GM19035 (cell line): ENCODE data around the gene ARF1.

ENCODE experiments used
- ATAC-seq: cut with Tn5 transposase; IDR thresholded peaks from one replicate; pipeline ENCODE4 v1.9.1; 2021; ENCODE audit not compliant: unreplicated experiment

The ARF1 gene

DNA sequence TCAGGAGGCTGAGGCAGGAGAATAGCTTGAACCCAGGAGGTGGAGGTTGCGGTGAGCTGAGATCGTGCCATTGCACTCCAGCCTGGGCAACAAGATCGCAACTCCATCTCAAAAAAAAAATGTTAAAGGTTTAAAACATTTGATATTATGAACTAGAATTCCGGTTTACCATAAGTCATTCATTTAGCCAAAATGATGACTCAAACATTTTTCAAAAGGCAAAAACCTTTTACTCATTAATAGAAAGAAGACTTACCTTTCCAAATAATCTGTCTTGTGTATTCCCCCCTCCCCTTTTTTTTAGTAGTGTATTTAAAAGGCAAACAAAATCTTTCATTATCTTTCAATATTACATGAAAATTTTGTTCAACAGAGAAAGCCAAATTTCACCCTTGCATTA lies 34.8 kb downstream of the ARF1 start:
- ATAC-seq, result no peak

DNA sequence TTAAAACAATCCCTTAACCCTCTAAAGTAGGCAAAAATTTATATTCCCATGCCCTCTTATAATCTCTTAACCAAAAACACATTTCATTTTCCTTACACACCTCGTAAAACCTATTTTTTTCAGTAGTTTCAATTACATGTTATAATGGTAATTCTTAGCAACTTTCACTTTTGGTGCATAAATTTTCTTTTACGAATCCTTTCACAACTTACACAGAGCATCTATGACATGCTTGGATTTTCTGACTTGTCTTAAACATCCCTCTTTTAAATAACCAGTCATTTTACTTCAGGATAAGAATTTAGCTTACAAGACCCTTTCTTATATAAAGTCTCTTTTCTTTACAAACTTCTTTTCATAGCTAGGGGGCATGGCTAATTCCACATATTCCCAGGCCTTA lies 35.5 kb downstream of the ARF1 start:
- no peak for ATAC-seq

DNA sequence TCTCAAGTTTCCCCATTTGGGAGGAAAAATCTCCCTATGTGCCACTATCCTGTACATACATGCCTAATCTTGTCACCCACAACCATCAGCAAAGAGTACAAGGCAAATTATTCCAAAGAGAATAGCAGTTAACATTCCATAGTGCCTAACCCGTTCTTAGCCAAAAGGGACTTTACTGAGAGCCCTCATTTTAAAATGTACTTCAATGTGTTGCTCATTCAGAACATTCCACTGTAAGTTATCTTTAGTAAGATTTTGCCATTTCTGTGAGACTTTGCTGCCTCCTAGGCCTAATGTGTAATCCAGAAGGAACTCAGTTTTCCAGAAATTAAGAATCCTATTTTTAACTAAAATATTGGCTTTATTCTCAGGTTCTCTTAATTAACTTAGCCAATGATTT lies 37.8 kb downstream of the ARF1 start:
- ATAC-seq, result no peak

DNA sequence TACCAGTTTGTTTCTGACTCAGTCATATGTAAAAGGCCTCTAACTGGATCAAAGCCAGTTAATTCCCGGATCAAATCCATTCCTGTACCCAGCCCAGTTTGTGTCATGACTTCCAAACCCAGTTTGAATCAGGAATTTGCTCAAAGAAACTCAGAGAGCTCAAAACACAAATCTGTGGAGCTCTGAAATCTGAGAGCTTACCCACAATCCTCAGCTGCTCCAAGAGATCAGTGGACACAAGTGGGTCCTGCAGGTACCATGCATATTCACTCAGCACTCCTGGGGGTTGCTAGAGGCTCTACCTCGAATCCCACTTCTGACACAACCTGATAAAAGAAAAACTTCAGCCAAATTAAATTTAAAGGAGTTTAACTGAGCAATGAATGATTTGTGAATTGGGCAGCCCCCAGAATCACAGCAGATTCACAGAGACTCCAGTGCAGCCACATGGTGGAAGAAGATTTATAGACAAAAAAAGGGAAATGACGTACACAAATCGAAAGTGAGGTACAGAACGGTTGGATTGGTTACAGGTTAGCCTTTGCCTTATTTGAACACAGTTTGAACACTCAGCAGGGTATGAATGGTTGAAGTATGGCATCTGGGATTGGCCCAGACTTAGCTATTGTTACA lies 38.5 kb downstream of the ARF1 start:
- no peak for ATAC-seq

DNA sequence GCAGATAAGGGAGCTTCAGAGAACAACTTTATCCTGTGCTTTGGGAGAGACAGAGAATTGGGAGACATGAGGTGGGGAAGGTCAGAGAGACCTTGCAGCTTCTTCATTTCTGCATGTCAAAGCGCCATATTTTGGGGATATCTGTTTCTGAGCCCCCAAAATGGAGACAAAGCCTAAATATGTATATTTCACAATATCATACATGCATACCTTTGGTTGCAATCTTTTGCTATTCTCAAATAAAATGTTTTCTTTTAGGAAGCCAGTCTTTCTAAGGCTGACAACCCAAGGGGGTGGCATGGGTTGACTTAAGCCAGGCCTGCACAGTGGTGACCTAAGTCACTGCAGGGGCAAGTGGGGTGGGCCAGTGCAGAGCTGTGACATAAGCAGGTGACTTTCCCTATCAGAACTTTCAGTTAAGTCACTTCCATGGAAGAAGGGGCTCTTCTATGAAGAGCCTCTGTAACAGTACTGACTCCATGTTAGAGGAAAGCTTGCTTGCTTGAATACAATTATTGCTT lies 40.5 kb downstream of the ARF1 start:
- no peak for ATAC-seq

DNA sequence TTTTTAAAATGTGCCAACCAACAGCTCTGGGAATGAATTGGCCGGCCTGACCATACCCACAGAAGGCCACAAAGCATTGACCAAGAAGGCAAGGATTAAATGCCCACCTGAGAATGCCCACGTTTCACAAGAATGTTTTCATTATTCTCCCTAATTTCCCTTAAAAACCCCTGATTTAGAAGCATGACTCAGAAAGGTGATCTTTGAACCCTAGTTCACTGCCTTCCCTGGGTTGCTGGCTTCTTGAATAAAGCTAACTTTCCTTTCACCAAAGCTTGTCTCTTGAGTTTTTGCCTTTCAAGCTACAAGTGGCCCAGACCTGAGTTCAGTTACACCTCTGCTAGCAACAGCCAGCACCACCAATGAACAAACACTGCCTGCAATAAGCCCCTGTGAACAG lies 41.0 kb downstream of the ARF1 start:
- no peak for ATAC-seq

DNA sequence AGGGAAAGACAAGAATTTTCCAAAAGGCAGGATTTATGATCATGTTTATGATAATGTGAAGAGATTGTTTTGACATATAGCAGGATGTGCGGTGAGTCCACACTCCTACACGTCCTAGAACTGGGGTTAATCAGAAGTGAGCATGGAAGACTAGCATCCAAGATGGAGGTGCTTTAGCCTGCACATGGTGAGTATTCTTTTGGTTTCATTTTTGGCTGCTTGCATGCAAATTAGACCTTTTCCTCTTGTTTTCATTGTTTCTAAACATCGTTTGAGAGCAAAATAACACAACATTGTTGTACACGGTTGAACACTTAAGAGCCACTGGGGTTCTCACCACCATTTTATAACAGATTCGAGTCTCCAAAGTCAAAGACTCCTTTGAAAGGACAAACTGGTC lies 42.7 kb downstream of the ARF1 start:
- no peak for ATAC-seq

DNA sequence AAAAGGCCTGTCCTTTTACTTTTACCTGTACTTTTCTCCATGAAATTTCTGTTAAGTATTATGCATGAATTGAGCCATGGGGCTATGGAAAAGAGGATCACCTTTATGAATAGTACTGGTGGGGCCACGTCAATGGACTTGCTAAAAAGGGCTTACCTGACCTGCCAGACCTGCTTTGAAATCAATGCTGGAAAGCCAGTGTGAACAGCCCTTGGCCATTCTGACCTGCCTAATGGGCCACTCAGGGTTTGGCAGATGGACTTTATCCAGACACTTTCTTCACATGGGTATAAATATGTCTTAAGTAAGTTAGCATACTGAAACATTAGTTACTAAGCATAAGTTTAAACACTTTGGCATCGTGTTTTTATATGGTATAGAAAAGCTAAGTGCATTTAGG lies 49.3 kb downstream of the ARF1 start:
- no peak for ATAC-seq

DNA sequence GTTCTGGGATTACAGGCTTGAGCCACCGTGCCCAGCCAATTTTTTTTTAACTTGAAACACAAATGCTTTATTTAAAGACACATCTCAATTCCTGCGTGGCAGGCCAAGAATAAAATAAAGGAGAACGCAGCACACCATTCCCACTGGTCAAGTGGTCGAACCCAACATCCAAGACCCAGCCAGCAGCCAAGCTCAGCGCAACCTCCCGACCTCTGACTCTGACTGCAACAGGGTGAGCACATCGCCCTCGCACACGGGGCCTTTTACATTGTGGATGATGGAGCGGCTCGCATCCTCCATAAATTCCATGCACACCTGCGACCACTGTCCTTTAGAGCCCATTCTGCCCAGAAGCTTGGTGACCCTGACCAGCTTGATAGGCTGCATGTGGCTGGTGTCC lies 52.1 kb downstream of the ARF1 start:
- no peak for ATAC-seq

DNA sequence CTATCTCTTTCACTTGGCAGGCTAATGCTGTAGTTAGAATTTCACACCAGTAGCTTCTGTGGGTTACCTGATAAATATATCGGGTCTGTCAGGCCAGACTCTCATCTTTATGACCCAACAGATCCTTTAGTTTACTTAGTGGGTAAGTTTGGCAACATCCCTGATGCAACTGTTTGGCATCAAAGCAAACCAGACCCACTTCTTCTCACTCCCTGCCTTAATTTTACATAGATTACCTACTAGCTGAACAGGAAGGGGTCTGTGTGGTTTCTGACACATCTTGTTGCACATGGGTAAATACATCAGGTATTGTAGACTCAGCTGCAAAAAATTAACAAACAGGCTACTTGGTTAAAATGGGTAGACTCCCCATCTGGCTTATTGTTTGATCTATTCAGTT lies 54.4 kb downstream of the ARF1 start:
- no peak for ATAC-seq

DNA sequence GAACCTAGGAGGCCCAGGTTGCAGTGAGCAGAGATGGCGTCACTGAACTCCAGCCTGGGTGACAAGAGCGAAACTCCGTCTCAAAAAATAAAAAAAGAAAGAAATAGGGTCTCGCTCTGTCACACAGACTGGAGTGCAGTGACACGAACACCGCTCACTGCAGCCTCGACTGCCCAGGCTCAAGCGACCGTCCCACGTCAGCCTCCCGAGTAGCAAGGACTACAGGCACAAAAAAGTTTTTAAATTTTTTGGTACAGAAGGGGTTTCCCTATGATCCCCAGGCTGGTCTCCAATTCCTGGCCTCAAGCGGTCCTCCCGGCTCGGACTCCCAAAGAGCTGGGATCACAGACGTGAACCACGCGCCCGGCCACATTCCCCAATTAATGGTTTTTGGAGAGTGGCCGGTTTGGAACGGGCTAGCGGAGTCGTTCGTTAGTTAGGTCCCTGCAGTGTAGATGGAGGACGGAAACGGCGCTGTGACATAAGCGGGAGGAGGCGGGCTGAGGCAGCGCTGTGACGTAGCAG lies 57.0 kb downstream of the ARF1 start:
- no peak for ATAC-seq

DNA sequence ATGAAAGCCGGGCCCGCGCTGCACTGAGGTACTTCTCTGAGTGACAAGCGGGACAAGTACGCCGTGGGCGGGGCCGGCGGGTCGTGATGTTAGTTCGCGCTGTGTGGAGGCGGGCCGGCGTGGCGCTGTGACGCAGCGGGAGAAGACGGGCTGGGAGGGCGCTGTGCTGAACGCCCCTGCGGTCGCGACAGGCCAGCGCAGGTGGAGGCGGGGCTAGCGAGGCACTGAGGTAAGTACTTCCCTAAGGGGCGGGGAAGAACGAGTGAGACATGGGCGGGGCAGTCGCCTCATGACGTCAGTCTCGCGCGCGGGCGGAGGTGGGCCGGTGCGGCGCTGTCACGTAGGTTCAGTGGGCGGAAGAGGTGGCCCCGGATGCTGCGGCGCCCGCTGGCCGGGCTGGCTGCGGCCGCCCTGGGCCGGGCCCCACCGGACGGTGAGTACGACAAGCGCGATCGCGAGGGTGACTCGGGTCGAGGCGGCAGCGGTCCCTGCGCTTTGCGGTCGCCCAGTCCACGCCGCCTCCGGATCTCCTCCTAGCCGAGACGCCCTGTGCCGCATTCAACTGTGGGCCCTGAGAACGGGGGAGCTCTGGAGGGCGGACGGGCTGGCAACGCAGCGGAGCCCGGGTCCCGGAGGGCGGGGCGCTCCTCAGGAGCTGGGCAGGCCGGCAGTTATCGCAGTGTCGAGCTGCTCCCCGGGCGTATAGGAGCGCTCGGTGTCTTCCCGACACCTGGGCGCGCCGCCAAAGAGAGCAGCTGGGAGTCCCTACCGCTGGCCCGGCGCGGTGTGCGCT lies 57.6 kb downstream of the ARF1 start, which contains the start of gene GUK1:
GUK1 (plus strand) TSS at position 349 of the 793 bp plus-strand sequence; CDS start at position 373, 24 bp downstream.
- peak; percentile 90 for ATAC-seq

DNA sequence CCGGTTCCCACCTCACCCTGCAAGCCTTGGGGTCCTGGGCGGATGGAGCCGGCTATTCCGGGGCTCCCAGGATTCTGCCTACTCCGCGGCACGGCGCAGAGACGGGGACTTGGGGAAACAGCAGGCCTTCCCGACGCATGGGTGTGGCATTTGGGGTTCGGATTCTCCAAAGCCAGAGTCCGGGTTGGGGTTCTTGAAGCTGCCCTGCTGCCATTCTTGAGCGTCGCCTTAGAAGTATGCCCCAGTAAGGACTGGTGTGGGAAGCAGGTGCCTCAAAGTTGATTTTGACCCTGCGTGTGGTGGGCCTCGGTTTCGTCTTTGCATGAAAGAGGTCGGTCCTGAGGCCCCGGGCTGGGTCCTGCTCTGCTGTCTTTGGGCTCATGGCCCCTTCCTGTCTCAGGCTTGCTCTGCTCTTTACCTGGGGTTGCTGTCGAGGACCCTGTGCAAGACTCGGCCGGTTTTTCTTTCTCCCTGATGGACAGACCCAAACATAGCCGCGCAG lies 58.3 kb downstream of the ARF1 start:
- ATAC-seq, result no peak

DNA sequence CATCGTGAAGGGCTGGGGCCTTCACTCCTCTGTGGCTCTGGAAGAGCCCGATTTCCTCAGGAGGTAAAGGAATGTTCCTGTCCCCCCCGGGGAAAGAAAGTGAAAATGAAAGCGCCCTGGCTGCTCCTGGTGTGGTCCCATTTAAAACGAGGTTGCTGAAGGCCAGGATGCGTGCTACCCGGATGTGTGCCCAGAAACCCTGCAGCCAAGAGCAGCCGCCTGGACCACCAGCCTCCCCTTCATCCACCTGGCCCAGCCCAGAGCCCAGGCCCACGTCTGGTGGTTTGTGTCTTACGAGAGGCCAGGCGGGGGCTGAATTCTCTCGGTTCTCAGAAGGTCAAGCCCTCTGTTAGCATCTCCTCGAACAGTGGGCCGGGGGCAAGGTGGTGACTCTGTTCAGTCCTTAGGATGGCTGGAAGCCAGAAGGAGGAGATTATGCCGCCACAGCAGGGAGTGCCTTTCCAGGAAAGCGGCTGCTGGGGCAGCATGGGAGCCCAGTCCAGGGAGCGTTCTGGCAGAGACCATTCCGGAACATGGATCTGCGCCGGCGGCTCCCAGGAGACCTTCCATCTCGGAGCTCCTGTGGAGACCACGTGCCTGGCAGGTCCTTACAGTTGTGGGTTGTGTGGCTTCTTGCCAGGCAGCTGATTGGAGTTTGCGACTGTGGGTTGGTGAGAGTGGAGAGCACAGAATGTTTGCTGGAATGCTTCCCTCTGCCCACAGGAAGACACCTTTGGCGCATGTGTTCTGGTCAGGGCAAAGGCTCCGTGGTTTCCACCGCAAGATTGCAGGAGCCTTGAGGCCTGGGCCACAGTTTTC lies 58.9 kb downstream of the ARF1 start:
- no peak for ATAC-seq

DNA sequence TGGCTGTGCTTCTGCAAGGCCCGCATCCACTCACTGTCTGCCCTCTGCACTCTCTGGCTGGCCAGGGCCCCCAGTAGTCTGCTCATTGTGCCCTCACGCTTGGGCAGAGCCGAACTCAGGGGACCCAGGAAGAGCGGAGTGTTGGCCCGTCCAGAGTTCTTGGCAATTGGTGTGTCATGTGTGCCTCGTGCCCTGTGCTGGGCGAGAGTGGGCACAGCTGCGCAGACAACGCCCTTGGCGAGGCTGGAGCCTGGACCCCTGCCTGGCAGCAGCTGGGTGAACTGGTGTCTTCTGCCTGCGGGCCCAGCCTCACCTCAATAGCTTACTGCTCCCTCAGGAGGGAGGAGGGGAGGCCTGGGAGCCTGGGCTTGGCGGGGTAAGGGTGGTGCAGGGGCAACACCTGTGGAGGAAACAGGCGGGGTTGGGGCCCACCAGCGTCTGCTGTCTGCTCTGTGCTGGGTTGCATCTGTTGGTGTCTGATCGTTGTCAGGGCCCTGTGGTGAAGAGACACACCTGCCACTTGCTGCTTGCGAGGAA lies 59.7 kb downstream of the ARF1 start:
- no peak for ATAC-seq

DNA sequence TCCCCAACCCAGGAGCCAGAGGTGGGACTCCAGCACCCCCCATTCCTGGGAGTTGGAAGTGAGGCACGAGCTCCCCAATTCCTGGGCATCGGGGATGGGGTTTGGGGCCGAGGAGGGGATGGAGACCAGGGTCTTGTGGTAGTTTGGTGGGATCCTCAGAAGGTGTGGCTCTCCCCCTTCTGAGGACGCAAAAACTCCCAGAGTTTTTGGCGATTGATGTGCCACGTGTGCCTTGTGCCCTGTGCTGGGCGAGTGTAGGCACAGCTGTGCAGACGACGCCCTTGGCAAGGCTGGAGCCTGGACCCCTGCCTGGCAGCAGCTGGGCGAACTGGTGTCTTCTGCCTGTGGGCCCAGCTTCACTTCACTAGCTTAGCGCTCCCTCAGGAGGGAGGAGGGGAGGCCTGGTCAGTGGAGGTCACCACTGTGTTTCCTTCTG lies 60.2 kb downstream of the ARF1 start:
- no peak for ATAC-seq

DNA sequence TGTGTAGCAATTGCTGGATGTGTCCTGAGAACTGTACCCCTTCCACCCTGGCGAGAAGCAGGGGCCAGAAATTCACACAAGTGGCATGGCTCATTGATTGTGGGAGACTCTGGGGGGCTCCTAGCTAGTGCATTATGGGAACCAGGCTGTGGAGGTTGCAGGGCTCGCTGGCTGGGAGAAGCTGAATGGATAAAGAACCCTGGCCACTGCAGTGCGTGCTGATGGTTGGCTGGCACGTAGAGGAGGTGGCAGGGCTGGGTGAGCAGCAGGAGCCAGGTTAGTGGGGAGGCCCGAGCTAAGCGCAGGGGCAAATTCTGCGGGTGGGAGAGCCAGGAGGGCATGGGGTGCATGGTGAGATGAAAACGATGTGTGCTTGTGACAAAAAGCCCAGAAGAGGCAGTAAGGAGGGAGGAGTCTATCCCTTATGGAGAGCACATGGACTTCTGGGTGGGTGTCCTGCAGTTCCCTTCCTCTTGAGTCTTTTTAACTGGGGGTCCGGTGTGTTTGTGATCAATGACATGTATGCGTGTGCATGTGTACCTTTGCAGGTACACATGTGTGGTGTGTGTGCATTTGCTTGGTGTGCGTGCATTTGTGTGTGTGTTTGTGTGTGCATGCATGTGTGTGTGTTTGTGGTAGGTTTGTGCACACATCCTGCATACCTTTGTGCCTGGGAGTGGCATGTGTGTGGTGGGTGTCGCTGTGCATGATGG lies 61.1 kb downstream of the ARF1 start:
- no peak for ATAC-seq

DNA sequence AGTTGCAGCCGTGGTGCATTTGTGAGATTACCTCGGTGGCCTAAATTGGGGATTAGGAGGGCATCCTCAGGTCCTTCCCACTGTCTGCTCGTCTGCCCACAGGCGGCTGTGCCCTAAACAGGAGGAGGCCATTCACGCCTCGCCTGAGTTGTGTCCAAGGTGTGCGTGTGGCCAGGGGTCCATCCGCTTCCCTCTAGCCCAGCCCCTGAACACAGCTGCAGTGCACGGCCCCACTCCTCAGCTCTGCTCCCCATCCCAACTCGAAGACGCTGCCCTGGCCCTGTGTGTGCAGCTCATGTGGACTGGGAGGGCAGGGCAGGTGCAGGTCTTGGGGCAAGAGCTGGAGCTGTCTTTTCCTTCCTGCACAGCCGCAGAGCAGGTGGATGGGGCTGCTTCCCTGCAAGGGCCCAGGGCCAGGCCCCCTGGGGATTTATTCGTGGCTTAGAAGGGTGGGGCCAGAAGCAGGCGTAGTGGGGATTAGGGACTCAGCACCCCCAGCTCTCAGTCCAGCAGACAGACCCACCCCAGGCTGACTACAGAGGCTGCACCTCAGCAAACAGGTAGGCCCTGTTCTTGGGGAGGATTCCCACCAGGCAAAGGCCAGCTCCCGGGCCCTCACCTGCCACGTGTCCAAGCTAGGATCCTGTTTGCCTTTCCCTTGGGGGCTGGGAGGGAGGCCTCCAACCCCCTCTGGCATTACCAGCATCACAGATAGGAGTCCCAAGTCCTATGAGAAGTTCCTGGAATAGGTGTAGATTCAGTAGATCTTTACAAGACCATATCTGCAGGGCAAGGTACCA lies 61.9 kb downstream of the ARF1 start:
- ATAC-seq, result no peak

DNA sequence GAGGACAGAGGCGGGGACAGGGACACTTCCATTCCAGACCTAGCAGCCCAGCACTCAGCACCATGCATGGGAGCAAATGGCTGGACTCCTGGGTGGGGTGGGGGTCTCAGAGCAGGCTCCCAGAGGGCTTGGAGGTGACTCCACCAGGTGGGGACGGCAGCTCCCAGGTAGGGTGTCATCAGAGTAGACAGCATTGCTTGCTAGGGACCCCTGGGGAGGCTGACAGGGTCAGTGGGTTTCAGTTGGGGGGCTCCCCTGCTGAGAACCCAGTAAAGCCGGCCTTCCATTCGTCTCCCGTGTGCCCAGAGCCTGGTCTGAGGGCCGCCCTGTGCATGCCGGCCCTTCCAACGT lies 62.5 kb downstream of the ARF1 start:
- no peak for ATAC-seq
